ENCODE data around the gene STAC3. TPM values are rescaled to one million over a fixed set of nuclear protein-coding genes. Genes with fewer than 3 reads are reported as not detected.

The STAC3 gene
- total RNA-seq, 1 donor from 2014 or later, result 1.3 TPM

DNA sequence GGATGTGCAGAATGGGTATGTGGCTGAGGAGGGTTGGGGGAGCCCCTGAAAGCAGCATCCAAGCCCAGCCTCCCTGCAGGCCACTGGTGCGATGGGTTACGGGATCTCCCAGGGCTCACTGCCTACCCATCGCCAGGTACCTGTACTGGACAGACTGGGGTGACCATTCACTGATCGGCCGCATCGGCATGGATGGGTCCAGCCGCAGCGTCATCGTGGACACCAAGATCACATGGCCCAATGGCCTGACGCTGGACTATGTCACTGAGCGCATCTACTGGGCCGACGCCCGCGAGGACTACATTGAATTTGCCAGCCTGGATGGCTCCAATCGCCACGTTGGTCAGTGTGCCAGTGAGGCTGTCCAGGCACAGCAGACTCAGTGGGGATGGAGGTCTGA lies 52.7 kb downstream of the STAC3 start:
- no peak overlapping the region for H3K27ac Mint-ChIP-seq (ENCODE audit: unreplicated experiment)
- H3K4me3 Mint-ChIP-seq (ENCODE audit: unreplicated experiment), result no peak overlapping the region
- DNase-seq (ENCODE audit: low spot score), result no peak
- H3K4me1 Mint-ChIP-seq (ENCODE audit: low read depth), result no peaks in the 10 kb centered on the region
- H3K36me3 Mint-ChIP-seq (ENCODE audit: low read depth), result peaks cover 63% of the 10 kb centered on the region
- H3K9me3 Mint-ChIP-seq (ENCODE audit: low read depth), result no peaks in the 10 kb centered on the region
- H3K27me3 Mint-ChIP-seq (ENCODE audit: low read depth), result no peaks in the 10 kb centered on the region
- TF ChIP-seq, protein P1, sequence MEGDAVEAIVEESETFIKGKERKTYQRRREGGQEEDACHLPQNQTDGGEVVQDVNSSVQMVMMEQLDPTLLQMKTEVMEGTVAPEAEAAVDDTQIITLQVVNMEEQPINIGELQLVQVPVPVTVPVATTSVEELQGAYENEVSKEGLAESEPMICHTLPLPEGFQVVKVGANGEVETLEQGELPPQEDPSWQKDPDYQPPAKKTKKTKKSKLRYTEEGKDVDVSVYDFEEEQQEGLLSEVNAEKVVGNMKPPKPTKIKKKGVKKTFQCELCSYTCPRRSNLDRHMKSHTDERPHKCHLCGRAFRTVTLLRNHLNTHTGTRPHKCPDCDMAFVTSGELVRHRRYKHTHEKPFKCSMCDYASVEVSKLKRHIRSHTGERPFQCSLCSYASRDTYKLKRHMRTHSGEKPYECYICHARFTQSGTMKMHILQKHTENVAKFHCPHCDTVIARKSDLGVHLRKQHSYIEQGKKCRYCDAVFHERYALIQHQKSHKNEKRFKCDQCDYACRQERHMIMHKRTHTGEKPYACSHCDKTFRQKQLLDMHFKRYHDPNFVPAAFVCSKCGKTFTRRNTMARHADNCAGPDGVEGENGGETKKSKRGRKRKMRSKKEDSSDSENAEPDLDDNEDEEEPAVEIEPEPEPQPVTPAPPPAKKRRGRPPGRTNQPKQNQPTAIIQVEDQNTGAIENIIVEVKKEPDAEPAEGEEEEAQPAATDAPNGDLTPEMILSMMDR (IDR thresholded peaks at IDR 0.05), result no peak

DNA sequence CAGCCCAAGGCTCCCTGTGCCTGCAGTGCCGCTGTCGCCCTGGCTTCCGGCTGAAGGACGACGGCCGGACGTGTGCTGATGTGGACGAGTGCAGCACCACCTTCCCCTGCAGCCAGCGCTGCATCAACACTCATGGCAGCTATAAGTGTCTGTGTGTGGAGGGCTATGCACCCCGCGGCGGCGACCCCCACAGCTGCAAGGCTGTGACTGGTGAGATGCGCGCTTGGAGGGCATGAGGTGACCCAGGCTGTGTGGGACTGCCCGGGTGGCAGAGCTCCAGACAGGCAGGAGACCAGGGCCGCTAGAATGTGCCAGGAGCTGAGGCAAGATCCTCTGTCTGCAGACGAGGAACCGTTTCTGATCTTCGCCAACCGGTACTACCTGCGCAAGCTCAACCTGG lies 54.0 kb downstream of the STAC3 start:
- Mint-ChIP-seq H3K4me3 (ENCODE audit: unreplicated experiment) (no peak overlapping the region), H3K36me3 (ENCODE audit: low read depth) (peaks cover 60% of the 10 kb centered on the region)
- TF ChIP-seq, protein P1 (IDR thresholded peaks at IDR 0.05), result no peak

DNA sequence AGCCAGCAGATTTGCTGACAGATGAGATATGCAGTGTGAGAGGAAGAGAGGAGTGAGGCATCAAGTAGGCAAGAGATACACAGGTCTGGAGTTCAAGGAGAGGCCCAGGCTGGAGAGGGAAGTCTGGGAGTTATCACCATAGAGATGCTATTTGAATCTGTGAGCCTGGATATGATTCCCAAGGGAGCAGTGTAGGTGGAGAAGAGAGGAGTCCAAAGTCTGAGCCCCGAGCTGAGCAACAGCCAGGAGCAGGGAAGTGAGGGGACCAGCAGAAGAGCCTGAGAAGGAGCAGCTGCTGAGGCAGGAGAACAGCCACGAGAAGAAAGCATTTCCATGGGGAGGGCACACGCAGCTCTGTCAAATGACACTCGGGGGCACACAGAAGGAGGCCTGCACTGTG lies 54.5 kb downstream of the STAC3 start:
- no peak for DNase-seq (ENCODE audit: low spot score)
- H3K4me3 Mint-ChIP-seq (ENCODE audit: unreplicated experiment), result no peak overlapping the region
- TF ChIP-seq, protein P1 (IDR thresholded peaks at IDR 0.05), result no peak
- no peaks in the 10 kb centered on the region for H3K9me3 Mint-ChIP-seq (ENCODE audit: low read depth)
- H3K27me3 Mint-ChIP-seq (ENCODE audit: low read depth), result no peaks in the 10 kb centered on the region
- H3K4me1 Mint-ChIP-seq (ENCODE audit: low read depth), result no peaks in the 10 kb centered on the region
- peak overlapping the region; percentile 46 for H3K27ac Mint-ChIP-seq (ENCODE audit: unreplicated experiment)
- peaks cover 64% of the 10 kb centered on the region for H3K36me3 Mint-ChIP-seq (ENCODE audit: low read depth)

More for the DNA sequence above, 54.0 kb downstream of the STAC3 start:
- DNase-seq (ENCODE audit: low spot score), result no peak
- no peaks in the 10 kb centered on the region for H3K27me3 Mint-ChIP-seq (ENCODE audit: low read depth)
- no peaks in the 10 kb centered on the region for H3K9me3 Mint-ChIP-seq (ENCODE audit: low read depth)
- H3K4me1 Mint-ChIP-seq (ENCODE audit: low read depth), result no peaks in the 10 kb centered on the region
- H3K27ac Mint-ChIP-seq (ENCODE audit: unreplicated experiment), result no peak overlapping the region

DNA sequence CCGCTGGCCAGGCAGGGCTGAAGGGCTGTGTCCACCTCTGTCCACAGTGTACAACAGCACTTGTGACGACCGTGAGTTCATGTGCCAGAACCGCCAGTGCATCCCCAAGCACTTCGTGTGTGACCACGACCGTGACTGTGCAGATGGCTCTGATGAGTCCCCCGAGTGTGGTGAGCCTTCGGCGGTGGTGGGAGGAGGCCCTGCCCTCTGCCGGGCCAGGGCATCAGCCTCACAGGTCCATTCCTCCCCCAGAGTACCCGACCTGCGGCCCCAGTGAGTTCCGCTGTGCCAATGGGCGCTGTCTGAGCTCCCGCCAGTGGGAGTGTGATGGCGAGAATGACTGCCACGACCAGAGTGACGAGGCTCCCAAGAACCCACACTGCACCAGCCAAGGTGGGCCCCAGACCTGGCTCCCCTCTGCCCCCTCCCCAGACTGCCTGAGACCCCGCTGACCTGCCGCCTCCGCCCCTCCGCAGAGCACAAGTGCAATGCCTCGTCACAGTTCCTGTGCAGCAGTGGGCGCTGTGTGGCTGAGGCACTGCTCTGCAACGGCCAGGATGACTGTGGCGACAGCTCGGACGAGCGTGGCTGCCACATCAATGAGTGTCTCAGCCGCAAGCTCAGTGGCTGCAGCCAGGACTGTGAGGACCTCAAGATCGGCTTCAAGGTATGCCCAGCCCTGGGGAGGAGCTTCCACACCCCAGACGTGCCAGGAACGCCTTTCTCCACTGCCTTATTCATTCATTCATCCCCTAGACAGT lies 55.2 kb downstream of the STAC3 start:
- no peak overlapping the region for H3K4me3 Mint-ChIP-seq (ENCODE audit: unreplicated experiment)
- H3K27me3 Mint-ChIP-seq (ENCODE audit: low read depth), result no peaks in the 10 kb centered on the region
- DNase-seq (ENCODE audit: low spot score), result no peak
- TF ChIP-seq, protein P1 (IDR thresholded peaks at IDR 0.05), result no peak
- no peak overlapping the region for H3K27ac Mint-ChIP-seq (ENCODE audit: unreplicated experiment)
- H3K4me1 Mint-ChIP-seq (ENCODE audit: low read depth), result no peaks in the 10 kb centered on the region
- H3K9me3 Mint-ChIP-seq (ENCODE audit: low read depth), result no peaks in the 10 kb centered on the region
- peaks cover 61% of the 10 kb centered on the region for H3K36me3 Mint-ChIP-seq (ENCODE audit: low read depth)

DNA sequence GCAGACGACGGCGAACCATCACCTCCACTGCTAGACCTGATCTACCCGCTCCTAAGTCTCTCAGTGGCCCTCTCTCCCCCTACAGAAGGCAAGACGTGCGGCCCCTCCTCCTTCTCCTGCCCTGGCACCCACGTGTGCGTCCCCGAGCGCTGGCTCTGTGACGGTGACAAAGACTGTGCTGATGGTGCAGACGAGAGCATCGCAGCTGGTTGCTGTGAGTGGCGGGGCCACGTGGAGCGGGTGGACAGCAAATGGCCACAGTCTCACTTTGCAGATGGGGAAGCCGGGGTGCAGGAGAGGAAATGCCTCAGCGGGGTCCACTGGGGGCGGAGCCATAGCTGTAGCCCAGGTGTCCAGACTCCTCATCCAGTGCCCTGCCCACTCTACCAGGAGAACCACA lies 55.8 kb downstream of the STAC3 start:
- TF ChIP-seq, protein P1 (IDR thresholded peaks at IDR 0.05), result no peak
- no peaks in the 10 kb centered on the region for H3K27me3 Mint-ChIP-seq (ENCODE audit: low read depth)
- no peak overlapping the region for H3K27ac Mint-ChIP-seq (ENCODE audit: unreplicated experiment)
- H3K36me3 Mint-ChIP-seq (ENCODE audit: low read depth), result peaks cover 60% of the 10 kb centered on the region
- DNase-seq (ENCODE audit: low spot score), result no peak
- H3K4me1 Mint-ChIP-seq (ENCODE audit: low read depth), result no peaks in the 10 kb centered on the region
- no peak overlapping the region for H3K4me3 Mint-ChIP-seq (ENCODE audit: unreplicated experiment)
- no peaks in the 10 kb centered on the region for H3K9me3 Mint-ChIP-seq (ENCODE audit: low read depth)
